GM12801 (cell line): ENCODE data around the gene ETS2.

ENCODE experiments used
- TF ChIP-seq, protein P1 (sequence below): IDR thresholded peaks from one replicate; pipeline ENCODE4 v1.5.1; 2011; ENCODE audit warnings: control low read depth; ENCODE audit not compliant: insufficient read length; ENCODE audit errors: extremely low read depth

The ETS2 gene

DNA sequence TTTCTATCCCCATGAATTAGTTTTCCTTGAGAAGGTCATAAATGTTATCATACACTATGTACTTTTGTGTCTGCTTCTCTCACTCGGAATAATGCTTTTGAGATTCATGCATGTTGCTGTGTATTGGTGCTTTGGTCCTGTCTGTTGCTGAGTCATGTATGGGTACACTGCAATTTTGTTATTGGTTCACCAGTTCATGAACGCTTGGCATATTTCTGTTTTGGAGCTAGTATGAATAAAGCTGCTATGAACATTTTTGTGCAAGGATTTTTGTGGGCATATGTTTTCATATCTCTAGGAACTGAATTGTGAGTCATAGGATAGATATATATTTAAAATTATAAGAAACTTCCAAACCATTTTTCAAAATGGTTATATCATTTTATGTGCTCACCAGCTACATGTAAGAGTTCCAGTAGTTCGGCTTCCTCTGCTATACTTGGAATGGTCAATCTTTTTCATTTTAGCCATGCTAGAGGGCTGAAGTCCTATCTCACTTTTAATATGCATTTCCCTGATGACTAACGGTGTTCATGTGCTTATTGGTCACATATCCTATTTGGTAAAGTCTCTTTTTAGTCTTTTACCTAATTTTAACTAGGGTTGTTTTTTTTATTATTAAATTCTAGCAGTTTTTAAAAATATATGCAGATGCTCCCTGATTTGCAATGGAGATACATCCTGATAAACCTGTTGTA lies 38.2 kb downstream of the ETS2 start:
- TF ChIP-seq, protein P1, sequence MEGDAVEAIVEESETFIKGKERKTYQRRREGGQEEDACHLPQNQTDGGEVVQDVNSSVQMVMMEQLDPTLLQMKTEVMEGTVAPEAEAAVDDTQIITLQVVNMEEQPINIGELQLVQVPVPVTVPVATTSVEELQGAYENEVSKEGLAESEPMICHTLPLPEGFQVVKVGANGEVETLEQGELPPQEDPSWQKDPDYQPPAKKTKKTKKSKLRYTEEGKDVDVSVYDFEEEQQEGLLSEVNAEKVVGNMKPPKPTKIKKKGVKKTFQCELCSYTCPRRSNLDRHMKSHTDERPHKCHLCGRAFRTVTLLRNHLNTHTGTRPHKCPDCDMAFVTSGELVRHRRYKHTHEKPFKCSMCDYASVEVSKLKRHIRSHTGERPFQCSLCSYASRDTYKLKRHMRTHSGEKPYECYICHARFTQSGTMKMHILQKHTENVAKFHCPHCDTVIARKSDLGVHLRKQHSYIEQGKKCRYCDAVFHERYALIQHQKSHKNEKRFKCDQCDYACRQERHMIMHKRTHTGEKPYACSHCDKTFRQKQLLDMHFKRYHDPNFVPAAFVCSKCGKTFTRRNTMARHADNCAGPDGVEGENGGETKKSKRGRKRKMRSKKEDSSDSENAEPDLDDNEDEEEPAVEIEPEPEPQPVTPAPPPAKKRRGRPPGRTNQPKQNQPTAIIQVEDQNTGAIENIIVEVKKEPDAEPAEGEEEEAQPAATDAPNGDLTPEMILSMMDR = no peak

DNA sequence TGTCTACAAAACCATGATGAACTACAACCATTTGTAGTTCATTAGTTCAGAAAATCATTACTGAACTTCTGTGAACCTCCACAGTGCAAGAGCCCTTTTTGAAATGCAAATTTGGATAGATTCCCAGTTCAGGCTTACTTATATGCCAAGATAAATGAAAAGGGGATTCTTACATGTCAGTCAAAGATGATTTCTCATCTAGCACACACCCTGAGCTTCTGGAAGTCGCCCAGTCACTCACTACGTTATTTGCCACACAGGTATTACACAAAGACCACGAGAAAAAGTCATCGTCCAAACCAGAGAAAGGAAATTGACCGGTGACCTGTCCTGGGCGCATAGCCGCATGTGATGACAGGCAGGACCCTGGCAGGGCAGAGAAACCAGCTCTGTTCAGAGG lies 41.8 kb downstream of the ETS2 start:
- TF ChIP-seq, protein P1 = no peak

GRCh38 chr21:38848187-38848609 lies 42.5 kb downstream of the ETS2 start:
- TF ChIP-seq, protein P1 = no peak

GRCh38 chr21:38849776-38850175 lies 44.0 kb downstream of the ETS2 start:
- TF ChIP-seq, protein P1 = no peak

GRCh38 chr21:38850277-38850951 lies 44.7 kb downstream of the ETS2 start:
- TF ChIP-seq, protein P1 = no peak

DNA sequence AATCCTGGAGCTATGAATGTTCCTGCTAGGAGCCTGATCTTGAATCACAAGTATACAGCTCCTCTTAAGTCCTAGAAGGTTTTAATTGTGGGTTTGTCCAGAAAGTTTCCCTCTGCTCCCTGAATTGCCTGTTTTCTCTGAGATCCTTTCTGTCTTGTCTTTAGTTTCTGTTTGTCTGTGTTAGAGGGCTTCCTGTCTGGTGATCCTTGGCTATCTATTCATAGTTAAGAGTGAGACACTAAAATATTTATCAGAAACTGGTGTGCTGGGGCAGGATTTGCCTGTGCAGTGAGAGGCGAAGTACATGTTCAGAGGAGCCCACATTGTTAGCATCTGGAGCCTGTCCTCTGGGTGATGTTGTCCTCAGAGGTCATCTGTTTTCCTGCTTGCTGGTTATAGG lies 45.4 kb downstream of the ETS2 start:
- TF ChIP-seq, protein P1 = no peak

GRCh38 chr21:38852278-38852677 lies 46.5 kb downstream of the ETS2 start:
- TF ChIP-seq, protein P1 = no peak
